DOHH2 (cell line): Measurements from ENCODE around the gene TTLL10.

Source experiments
- EZH2phosphoT487 ChIP-seq: fragments of 200-600 bp; sonication (generic); IDR thresholded peaks from 2 replicates; pipeline ENCODE4 v1.6.1; 2017; ENCODE audit warnings: borderline replicate concordance, mild to moderate bottlenecking, antibody characterized with exemption, low read length, moderate library complexity, mixed read lengths
- TF ChIP-seq, protein P1 (sequence below): fragments of 200-600 bp; sonication (generic); IDR thresholded peaks from one replicate; pipeline ENCODE4 v1.5.1; 2014; ENCODE audit warnings: antibody characterized with exemption, mild to moderate bottlenecking, low read depth, low read length; ENCODE audit not compliant: poor library complexity, severe bottlenecking

DNA sequence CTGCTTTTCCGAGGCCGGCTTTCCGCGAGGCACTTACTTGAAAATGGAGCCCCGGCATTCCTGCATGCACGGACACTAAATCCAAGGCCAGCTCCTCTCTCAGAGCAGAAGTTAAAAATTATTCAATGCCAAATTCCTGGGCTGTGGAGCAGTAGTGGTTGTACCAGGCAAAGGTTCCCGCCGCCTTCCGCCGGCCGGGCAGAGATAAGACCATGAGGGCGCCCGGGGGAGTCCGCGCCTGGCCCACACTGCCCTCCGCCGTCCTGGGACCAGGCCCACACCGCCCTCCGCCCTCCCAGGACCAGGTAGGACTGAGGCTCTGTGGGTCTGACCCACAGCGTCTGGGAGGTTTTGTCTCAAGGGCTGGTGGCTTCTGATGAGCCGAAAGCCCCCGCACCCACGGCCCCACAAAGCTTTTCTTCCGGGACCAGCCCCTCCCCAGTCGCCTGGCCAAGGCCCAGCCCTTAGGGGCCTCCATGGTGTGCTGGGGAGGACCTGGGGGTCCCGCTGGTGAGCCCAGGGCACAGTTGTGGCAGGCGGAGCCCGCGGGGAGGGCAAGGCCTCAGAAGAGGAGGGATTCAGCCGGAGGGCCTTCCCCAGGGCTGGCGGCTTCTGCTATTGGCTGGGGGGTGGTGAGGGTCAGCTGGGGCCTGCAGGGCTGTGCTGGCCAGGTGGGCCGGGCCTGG is 45.1 kb upstream of the TTLL10 start:
- TF ChIP-seq, protein P1, sequence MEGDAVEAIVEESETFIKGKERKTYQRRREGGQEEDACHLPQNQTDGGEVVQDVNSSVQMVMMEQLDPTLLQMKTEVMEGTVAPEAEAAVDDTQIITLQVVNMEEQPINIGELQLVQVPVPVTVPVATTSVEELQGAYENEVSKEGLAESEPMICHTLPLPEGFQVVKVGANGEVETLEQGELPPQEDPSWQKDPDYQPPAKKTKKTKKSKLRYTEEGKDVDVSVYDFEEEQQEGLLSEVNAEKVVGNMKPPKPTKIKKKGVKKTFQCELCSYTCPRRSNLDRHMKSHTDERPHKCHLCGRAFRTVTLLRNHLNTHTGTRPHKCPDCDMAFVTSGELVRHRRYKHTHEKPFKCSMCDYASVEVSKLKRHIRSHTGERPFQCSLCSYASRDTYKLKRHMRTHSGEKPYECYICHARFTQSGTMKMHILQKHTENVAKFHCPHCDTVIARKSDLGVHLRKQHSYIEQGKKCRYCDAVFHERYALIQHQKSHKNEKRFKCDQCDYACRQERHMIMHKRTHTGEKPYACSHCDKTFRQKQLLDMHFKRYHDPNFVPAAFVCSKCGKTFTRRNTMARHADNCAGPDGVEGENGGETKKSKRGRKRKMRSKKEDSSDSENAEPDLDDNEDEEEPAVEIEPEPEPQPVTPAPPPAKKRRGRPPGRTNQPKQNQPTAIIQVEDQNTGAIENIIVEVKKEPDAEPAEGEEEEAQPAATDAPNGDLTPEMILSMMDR: no peak
- no peak for TF ChIP-seq EZH2phosphoT487
